Measurements from ENCODE around the gene DNAAF9. TPM values are rescaled to one million over a fixed set of nuclear protein-coding genes. Genes with fewer than 3 reads are reported as not detected.
"Not testable (repeated sequence)": the region's sequence is repeated elsewhere in the genome, so short reads cannot be mapped to it uniquely, and the experiment has no call there.

DNAAF9 gene
- polyA plus RNA-seq, 2 of the 4 experiments (the other 2 are of a cell fraction): 4.9 to 7.5 TPM

GRCh38 chr20:3430376-3431069 is 23.1 kb upstream of the DNAAF9 start (continued):
- TF ChIP-seq REST (IDR thresholded peaks at IDR 0.05): no peak
- no peak for TF ChIP-seq KDM1A (IDR thresholded peaks at IDR 0.05; ENCODE audit: low read depth)
- no peak for TF ChIP-seq RARB (CRISPR knock-in tag; IDR thresholded peaks at IDR 0.05)
- no peak for TF ChIP-seq CHD4 (IDR thresholded peaks at IDR 0.05; ENCODE audit: borderline replicate concordance)
- no peak for TF ChIP-seq TFCP2L1 (CRISPR knock-in tag; IDR thresholded peaks at IDR 0.05)
- TF ChIP-seq MAZ (IDR thresholded peaks at IDR 0.05; ENCODE audit: borderline replicate concordance, low read depth, low read length): no peak
- TF ChIP-seq NPAS2 (CRISPR knock-in tag; IDR thresholded peaks at IDR 0.05; ENCODE audit: borderline replicate concordance): no peak
- no peak for TF ChIP-seq POLR2AphosphoS2 (conservative IDR thresholded peaks at IDR 0.05; ENCODE audit: low read length)
- no peak for TF ChIP-seq SMC3 (IDR thresholded peaks at IDR 0.05)

- H3K4me3 ChIP-seq; H3K27ac ChIP-seq; CTCF ChIA-PET; H3K9me3 ChIP-seq; DNase-seq (ENCODE audit: low read depth in 1 of 2, low spot score in 1 of 2); H3K4me2 ChIP-seq; FAIRE-seq; H3K4me1 ChIP-seq; ATAC-seq: not testable (repeated sequence)
- POLR2A ChIA-PET: interaction anchor here (0.7 kb wide), 1 partner anchor 18 kb away, joined by 3 read pairs; no protein-coding TSS in a partner anchor
- 71% methylated on average over 4 of the region's 4 CpGs for WGBS (ENCODE audit: missing lambda C conversion rate)
These were observed 19.3 kb upstream of the DNAAF9 start for GRCh38 chr20:3426766-3427165.

- DNase-seq (ENCODE audit: low read depth in 1 of 2, low spot score in 1 of 2): no peak
- Histone ChIP-seq H3K9me3 (no peaks in the 10 kb centered on the region), H3K27ac (no peak overlapping the region), H3K4me1 (no peaks in the 10 kb centered on the region), H3K4me3 (no peak overlapping the region), H3K4me2 (no peak overlapping the region)
- CTCF ChIA-PET: interaction anchor here (0.8 to 1.5 kb wide), 4 partner anchors 8 to 84 kb away, joined by 3 to 5 read pairs (median 3); no protein-coding TSS in a partner anchor
- 64% methylated on average over 5 of the region's 5 CpGs for WGBS (ENCODE audit: missing lambda C conversion rate)
- no peak for ATAC-seq
- POLR2A ChIA-PET: no interaction called here
- no peak for FAIRE-seq
- no peak for TF ChIP-seq BHLHE40 (IDR thresholded peaks at IDR 0.05; ENCODE audit: low read depth, low read length)
- no peak for TF ChIP-seq CBX8 (IDR thresholded peaks at IDR 0.05)
- TF ChIP-seq JUN (IDR thresholded peaks at IDR 0.05): no peak
- no peak for TF ChIP-seq HOXB13 (CRISPR knock-in tag; IDR thresholded peaks at IDR 0.05; ENCODE audit: low read depth)
- no peak for TF ChIP-seq RCOR1 (IDR thresholded peaks at IDR 0.05; ENCODE audit: low read depth, low read length)
- no peak for TF ChIP-seq CBX2 (IDR thresholded peaks at IDR 0.05; ENCODE audit: borderline replicate concordance, low read depth)
- TF ChIP-seq KDM1A (IDR thresholded peaks at IDR 0.05; ENCODE audit: low read depth): no peak
- no peak for TF ChIP-seq ZC3H11A (IDR thresholded peaks at IDR 0.05)
- no peak for TF ChIP-seq FOXS1 (CRISPR knock-in tag; IDR thresholded peaks at IDR 0.05)
- TF ChIP-seq PHF8 (IDR thresholded peaks at IDR 0.05; ENCODE audit: borderline replicate concordance, low read depth): no peak
- no peak for TF ChIP-seq ATOH8 (CRISPR knock-in tag; IDR thresholded peaks at IDR 0.05; ENCODE audit: low read depth)
- TF ChIP-seq ZNF302 (CRISPR knock-in tag; IDR thresholded peaks at IDR 0.05): no peak
- no peak for TF ChIP-seq MYC (IDR thresholded peaks at IDR 0.05; ENCODE audit: borderline replicate concordance, low read length)
- TF ChIP-seq REST (IDR thresholded peaks at IDR 0.05): no peak
- TF ChIP-seq POLR2AphosphoS2 (conservative IDR thresholded peaks at IDR 0.05; ENCODE audit: low read length): no peak
- no peak for TF ChIP-seq EHF (CRISPR knock-in tag; IDR thresholded peaks at IDR 0.05)
These were observed 15.7 kb upstream of the DNAAF9 start for GRCh38 chr20:3423126-3423525.
